ENCODE results near the gene NOVA2.

- TF ChIP-seq POLR2A (IDR thresholded peaks at IDR 0.05; ENCODE audit: borderline replicate concordance, extremely low read depth, insufficient read depth, insufficient read length): no peak
- no peak for TF ChIP-seq CTCF (IDR thresholded peaks at IDR 0.05 in 2 of 3, conservative IDR thresholded peaks at IDR 0.05 in 1 of 3; ENCODE audit: borderline replicate concordance in 1 of 3, insufficient read depth in 1 of 3, low read depth in 2 of 3, low read length in 2 of 3)
- no peak for TF ChIP-seq POLR2AphosphoS5 (IDR thresholded peaks at IDR 0.05; ENCODE audit: low read depth, low read length)
- TF ChIP-seq EZH2phosphoT487 (IDR thresholded peaks at IDR 0.05; ENCODE audit: borderline replicate concordance): no peak
These were observed 42.2 kb upstream of the NOVA2 start for GRCh38 chr19:46015687-46016425.
